ENCODE data around the gene NFYB. TPM values are rescaled to one million over a fixed set of nuclear protein-coding genes. Genes with fewer than 3 reads are reported as not detected.
A peak's percentile ranks its signal among the peaks of the same experiment; 100 is the strongest.

NFYB gene
- polyA plus RNA-seq, 2 of the 4 experiments (the other 2 are of a cell fraction) = 45.2 to 70.2 TPM

- no peak overlapping the region; the same call in 2 of the 3 replicates for H3K4me2 ChIP-seq
- 0 out of 6 replicates have a peak overlapping the region, but pooled peaks of 1 of the 2 experiments have one; percentile 19 for H3K27ac ChIP-seq
- ChIA-PET POLR2A (no interaction called here), CTCF (interaction anchor here (1.6 kb wide), 1 partner anchor 255 kb away, joined by 3 read pairs; no protein-coding TSS in a partner anchor)
- DNase-seq (ENCODE audit: low read depth in 1 of 2, low spot score in 1 of 2) (no peak), FAIRE-seq (no peak), ATAC-seq (peak in 1 of 2 experiments; percentile 47; a peak in 3 of 6 replicates)
- no peaks in the 10 kb centered on the region for H3K9me3 ChIP-seq
- H3K4me3 ChIP-seq = no peak overlapping the region
- TF ChIP-seq CEBPB (IDR thresholded peaks at IDR 0.05) = no peak
- TF ChIP-seq BCL3 (IDR thresholded peaks at IDR 0.05) = no peak
- TF ChIP-seq TFCP2L1 (CRISPR knock-in tag; IDR thresholded peaks at IDR 0.05) = no peak
- no peak for TF ChIP-seq SMC3 (IDR thresholded peaks at IDR 0.05)
- TF ChIP-seq REST (IDR thresholded peaks at IDR 0.05) = no peak
- no peak for TF ChIP-seq CHD4 (IDR thresholded peaks at IDR 0.05; ENCODE audit: borderline replicate concordance)
- no peak for TF ChIP-seq USF2 (IDR thresholded peaks at IDR 0.05)
- no peak for TF ChIP-seq HMGXB4 (CRISPR knock-in tag; IDR thresholded peaks at IDR 0.05; ENCODE audit: borderline replicate concordance)
- 81% methylated on average over 7 of the region's 7 CpGs for WGBS (ENCODE audit: missing lambda C conversion rate)
- peaks cover 70% of the 10 kb centered on the region for H3K4me1 ChIP-seq
Observed at GRCh38 chr12:104132351-104132956, 5.6 kb downstream of the NFYB start.

GRCh38 chr12:104131609-104132008, 6.4 kb downstream of the NFYB start:
- Histone ChIP-seq H3K9me3 (no peaks in the 10 kb centered on the region), H3K4me3 (no peak overlapping the region), H3K4me2 (peak overlapping the region; percentile 59), H3K27ac (no peak overlapping the region), H3K4me1 (peaks cover 68% of the 10 kb centered on the region)
- ATAC-seq = peak in 1 of 2 experiments; percentile 15; a peak in 2 of 6 replicates
- TF ChIP-seq HOXB5 (CRISPR knock-in tag; IDR thresholded peaks at IDR 0.05) (no peak), RCOR1 (IDR thresholded peaks at IDR 0.05; ENCODE audit: low read depth, low read length) (no peak), HES2 (IDR thresholded peaks at IDR 0.05) (no peak), PHF8 (IDR thresholded peaks at IDR 0.05; ENCODE audit: borderline replicate concordance, low read depth) (no peak), EP300 (IDR thresholded peaks at IDR 0.05) (no peak), RAD21 (conservative IDR thresholded peaks at IDR 0.05 in 1 of 2, IDR thresholded peaks at IDR 0.05 in 1 of 2) (no peak), HMGXB4 (CRISPR knock-in tag; IDR thresholded peaks at IDR 0.05; ENCODE audit: borderline replicate concordance) (no peak), POLR2AphosphoS2 (conservative IDR thresholded peaks at IDR 0.05; ENCODE audit: low read length) (no peak), SREBF2 (IDR thresholded peaks at IDR 0.05) (no peak), FOXS1 (CRISPR knock-in tag; IDR thresholded peaks at IDR 0.05) (no peak)
- DNase-seq (ENCODE audit: low read depth in 1 of 2, low spot score in 1 of 2) = no peak
- CTCF ChIA-PET = interaction anchor here (0.8 to 1.6 kb wide), 2 partner anchors 10 to 254 kb away, joined by 3 read pairs; no protein-coding TSS in a partner anchor
- POLR2A ChIA-PET = no interaction called here
- no peak for FAIRE-seq
- 81% methylated on average over 4 of the region's 4 CpGs for WGBS (ENCODE audit: missing lambda C conversion rate)

Data from A549 (cell line).